ENCODE results near the gene NEDD4L. TPM values are rescaled to one million over a fixed set of nuclear protein-coding genes. Genes with fewer than 3 reads are reported as not detected.

NEDD4L gene
- total RNA-seq, 1 experiment from 2014 or later = 42.9 TPM

- intact Hi-C loops (cut with micrococcal nuclease; ENCODE audit: unreplicated experiment) = no loop called here
- Histone ChIP-seq H3K36me3 (ENCODE audit: control insufficient read depth, insufficient read depth, low read length) (no peaks in the 10 kb centered on the region), H3K27me3 (ENCODE audit: control insufficient read depth, insufficient read depth, low read length) (no peaks in the 10 kb centered on the region), H3K9me3 (ENCODE audit: control insufficient read depth, insufficient read depth, low read depth, low read length) (no peaks in the 10 kb centered on the region), H3K4me3 (ENCODE audit: low read depth in 2 of 2, low read length in 2 of 2) (no peak overlapping the region), H3K4me1 (ENCODE audit: control insufficient read depth, insufficient read depth, low read length) (peaks cover 24% of the 10 kb centered on the region), H3K27ac (ENCODE audit: low read length) (no peak overlapping the region; the same call in 1 of the 2 replicates)
- ChIA-PET POLR2A (no interaction called here), CTCF (no interaction called here)
- BruUV-seq (replicated peaks) = no TSS peak
- TF ChIP-seq SIN3A (IDR thresholded peaks at IDR 0.05; ENCODE audit: borderline replicate concordance, insufficient read depth, low read depth, low read length) (no peak), POLR2AphosphoS5 (IDR thresholded peaks at IDR 0.05; ENCODE audit: low read depth, low read length) (no peak), REST (IDR thresholded peaks at IDR 0.05; ENCODE audit: insufficient read depth in 1 of 2, low read depth in 2 of 2, low read length in 1 of 2) (no peak), CTCF (IDR thresholded peaks at IDR 0.05) (no peak), TCF7L2 (IDR thresholded peaks at IDR 0.05; ENCODE audit: low read depth, low read length) (no peak)
- in situ Hi-C loops (cut with HindIII; ENCODE audit: low pct_unique_long_range_greater_than_20kb, low sequenced_read_pairs) = no loop called here
- DNase-seq (ENCODE audit: low read depth, low spot score) (no peak), ATAC-seq (no peak)
These were observed 147.0 kb downstream of the NEDD4L start for GRCh38 chr18:58190842-58191530.

- H3K4me3 ChIP-seq (ENCODE audit: low read depth in 2 of 2, low read length in 2 of 2) = no peak overlapping the region
- BruUV-seq (replicated peaks) = no TSS peak
- ChIA-PET POLR2A (no interaction called here), CTCF (interaction anchor here (0.8 kb wide), 1 partner anchor 44 kb away, joined by 3 read pairs; no protein-coding TSS in a partner anchor)
- intact Hi-C loops (cut with micrococcal nuclease; ENCODE audit: unreplicated experiment) (no loop called here), in situ Hi-C loops (cut with HindIII; ENCODE audit: low pct_unique_long_range_greater_than_20kb, low sequenced_read_pairs) (no loop called here)
- no peak for DNase-seq (ENCODE audit: low read depth, low spot score)
- no peak overlapping the region for H3K27ac ChIP-seq (ENCODE audit: low read length)
- no peak for TF ChIP-seq SIN3A (IDR thresholded peaks at IDR 0.05; ENCODE audit: borderline replicate concordance, insufficient read depth, low read depth, low read length)
- TF ChIP-seq CTCF (IDR thresholded peaks at IDR 0.05) = no peak
- TF ChIP-seq POLR2AphosphoS5 (IDR thresholded peaks at IDR 0.05; ENCODE audit: low read depth, low read length) = no peak
- TF ChIP-seq TCF7L2 (IDR thresholded peaks at IDR 0.05; ENCODE audit: low read depth, low read length) = no peak
- TF ChIP-seq REST (IDR thresholded peaks at IDR 0.05; ENCODE audit: insufficient read depth in 1 of 2, low read depth in 2 of 2, low read length in 1 of 2) = no peak
- peaks cover 22% of the 10 kb centered on the region for H3K4me1 ChIP-seq (ENCODE audit: control insufficient read depth, insufficient read depth, low read length)
- H3K9me3 ChIP-seq (ENCODE audit: control insufficient read depth, insufficient read depth, low read depth, low read length) = no peaks in the 10 kb centered on the region
- H3K36me3 ChIP-seq (ENCODE audit: control insufficient read depth, insufficient read depth, low read length) = no peaks in the 10 kb centered on the region
- H3K27me3 ChIP-seq (ENCODE audit: control insufficient read depth, insufficient read depth, low read length) = no peaks in the 10 kb centered on the region
- no peak for ATAC-seq
These were observed 147.6 kb downstream of the NEDD4L start for GRCh38 chr18:58191626-58192025.
